Lung (tissue), 12 donors: ENCODE data around the gene ATP7B. TPM values are rescaled to one million over a fixed set of nuclear protein-coding genes. Genes with fewer than 3 reads are reported as not detected.

Source experiments
- ATAC-seq: fragments of 200-7000 bp; cut with Tn5 transposase; one replicate; pipeline ENCODE4 v1.9.1; 2020; ENCODE audit warnings: moderate number of reproducible peaks; ENCODE audit not compliant: insufficient read depth, low FRiP score
- DNase-seq, 3 donors: peaks; one replicate each; pipeline ENCODE4 v3.0.0-alpha.2; 2013 to 2017
- H3K27ac ChIP-seq, 2 donors: one replicate each; pipeline ENCODE4 v1.5.1; 2013; ENCODE audit warnings: mild to moderate bottlenecking in 2 of 2, moderate library complexity in 2 of 2, control low read depth in 1 of 2, inconsistent platforms in 1 of 2, low read depth in 1 of 2, low read length in 1 of 2
- H3K27me3 ChIP-seq, 3 donors: one replicate each; pipeline ENCODE4 v1.5.1; 2013; ENCODE audit warnings: low read length in 2 of 3; ENCODE audit not compliant: control insufficient read depth in 3 of 3, insufficient read depth in 3 of 3
- H3K36me3 ChIP-seq, 4 donors: one replicate each; pipeline ENCODE4 v1.5.1; 2013; ENCODE audit warnings: low read length in 4 of 4, mild to moderate bottlenecking in 1 of 4, moderate library complexity in 1 of 4; ENCODE audit not compliant: control insufficient read depth in 4 of 4, insufficient read depth in 4 of 4
- H3K4me1 ChIP-seq, 5 donors: one replicate each; pipeline ENCODE4 v1.5.1; 2013; ENCODE audit warnings: low read length in 5 of 5, mild to moderate bottlenecking in 2 of 5, moderate library complexity in 1 of 5; ENCODE audit not compliant: control insufficient read depth in 5 of 5, insufficient read depth in 5 of 5
- H3K4me3 ChIP-seq: one replicate; pipeline ENCODE4 v1.5.1; 2013; ENCODE audit warnings: mild to moderate bottlenecking, control low read depth, moderate library complexity
- H3K9ac ChIP-seq, 2 donors: one replicate each; pipeline ENCODE4 v1.5.1; 2013; ENCODE audit warnings: low read length in 2 of 2, control low read depth in 1 of 2; ENCODE audit not compliant: insufficient read depth in 1 of 2
- H3K9me3 ChIP-seq, 4 donors: one replicate each; pipeline ENCODE4 v1.5.1; 2013; ENCODE audit warnings: low read length in 3 of 4, mild to moderate bottlenecking in 1 of 4, moderate library complexity in 1 of 4; ENCODE audit not compliant: control insufficient read depth in 4 of 4, insufficient read depth in 3 of 4
- WGBS, 2 donors: extraction: QIAGEN DNeasy Blood & Tissue Kit; methylation state at CpG; one replicate each; pipeline ENCODE4 v1.1.7; 2013; 5-methylcytosine and 5-hydroxymethylcytosine counted together
- polyA plus RNA-seq, 2 donors: library from polyadenylated mRNA; stranded (reverse); fragments of 200-250 nt; gene quantifications; one replicate each; pipeline ENCODE4 v1.2.1, GENCODE V29; 2013
- total RNA-seq, 2 donors: library from RNA; depleted of rRNA in 1 of 2; stranded (reverse); fragments of >200 nt in 1 of 2; gene quantifications; one replicate each; pipeline ENCODE4 v1.2.1, GENCODE V29; 2014 to 2021
- TF ChIP-seq, protein P1 (sequence below): IDR thresholded peaks from 2 replicates; pipeline ENCODE4 v1.5.1; 2012; ENCODE audit warnings: mild to moderate bottlenecking; ENCODE audit errors: control extremely low read depth, extremely low read depth
- donor health status: control.
- donor health status: control.
- donor health status: Bipolar disorder and iron deficiency.
- donor health status: healthy.
- donor health status: DM: yes; HTN: yes; CAD: no.

The ATP7B gene
- total and polyA plus RNA-seq, 4 donors: 1.4 to 10.2 (median 4.4) TPM

DNA sequence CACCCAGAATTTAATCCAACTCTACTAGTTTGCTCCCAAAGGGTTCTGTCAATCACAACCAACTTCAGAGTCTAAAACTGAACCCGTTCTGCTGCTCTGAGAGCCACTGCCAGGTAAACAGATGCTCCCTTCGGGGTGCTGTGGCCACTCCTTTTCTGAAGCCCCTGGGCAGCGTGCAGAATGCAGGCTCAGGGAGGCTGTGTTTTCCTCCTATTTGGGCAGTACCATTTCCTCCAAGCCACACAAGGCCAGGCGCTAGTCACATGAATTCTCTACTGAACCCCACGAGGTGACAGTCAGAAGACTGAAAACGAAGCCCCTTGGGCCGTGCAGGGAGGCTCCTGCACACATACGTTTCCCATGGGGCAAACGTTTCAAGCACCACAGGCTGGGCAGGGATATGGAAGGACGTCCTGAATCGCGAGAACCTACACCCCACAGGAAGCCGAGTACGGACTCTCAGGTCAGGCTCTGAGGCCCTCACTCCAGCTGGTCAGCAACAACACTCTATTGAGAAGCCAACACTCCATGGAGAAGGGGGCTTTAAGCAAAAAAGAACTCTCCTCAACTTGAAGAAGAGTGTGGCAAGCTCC is 77.7 kb downstream of the ATP7B start:
- TF ChIP-seq, protein P1, sequence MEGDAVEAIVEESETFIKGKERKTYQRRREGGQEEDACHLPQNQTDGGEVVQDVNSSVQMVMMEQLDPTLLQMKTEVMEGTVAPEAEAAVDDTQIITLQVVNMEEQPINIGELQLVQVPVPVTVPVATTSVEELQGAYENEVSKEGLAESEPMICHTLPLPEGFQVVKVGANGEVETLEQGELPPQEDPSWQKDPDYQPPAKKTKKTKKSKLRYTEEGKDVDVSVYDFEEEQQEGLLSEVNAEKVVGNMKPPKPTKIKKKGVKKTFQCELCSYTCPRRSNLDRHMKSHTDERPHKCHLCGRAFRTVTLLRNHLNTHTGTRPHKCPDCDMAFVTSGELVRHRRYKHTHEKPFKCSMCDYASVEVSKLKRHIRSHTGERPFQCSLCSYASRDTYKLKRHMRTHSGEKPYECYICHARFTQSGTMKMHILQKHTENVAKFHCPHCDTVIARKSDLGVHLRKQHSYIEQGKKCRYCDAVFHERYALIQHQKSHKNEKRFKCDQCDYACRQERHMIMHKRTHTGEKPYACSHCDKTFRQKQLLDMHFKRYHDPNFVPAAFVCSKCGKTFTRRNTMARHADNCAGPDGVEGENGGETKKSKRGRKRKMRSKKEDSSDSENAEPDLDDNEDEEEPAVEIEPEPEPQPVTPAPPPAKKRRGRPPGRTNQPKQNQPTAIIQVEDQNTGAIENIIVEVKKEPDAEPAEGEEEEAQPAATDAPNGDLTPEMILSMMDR: no peak
- H3K9ac ChIP-seq: no peak overlapping the region
- H3K9me3 ChIP-seq: no peaks in the 10 kb centered on the region
- no peaks in the 10 kb centered on the region for H3K27me3 ChIP-seq
- ATAC-seq: no peak
- H3K4me3 ChIP-seq: no peak overlapping the region
- WGBS, 2 donors: 87 to 91% methylated on average over 14 of the region's 14 CpGs
- DNase-seq: no peak
- H3K4me1 ChIP-seq: no peaks in the 10 kb centered on the region
- peaks cover 0 to 8% (median 2%) of the 10 kb centered on the region in 4 donors for H3K36me3 ChIP-seq
- no peak overlapping the region for H3K27ac ChIP-seq

DNA sequence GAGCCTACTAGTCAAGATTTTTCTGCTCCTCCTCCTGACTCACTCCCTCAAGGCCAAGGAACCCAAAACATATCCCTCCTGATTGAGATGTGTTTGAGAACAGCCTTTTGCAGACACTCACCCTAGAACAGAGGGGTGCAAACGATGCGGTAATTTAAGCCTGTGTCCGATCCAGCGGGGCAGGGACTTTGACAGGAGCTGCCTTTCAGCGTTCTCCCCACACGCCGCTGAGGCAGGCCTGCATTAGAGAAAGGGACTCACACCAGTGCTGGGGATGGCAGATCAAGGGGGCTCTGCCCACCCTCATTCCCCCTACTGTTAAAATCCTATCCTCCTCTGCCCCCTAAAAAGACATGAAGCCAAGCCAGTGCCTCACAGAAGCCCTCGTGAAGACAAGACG is 79.0 kb downstream of the ATP7B start:
- Histone ChIP-seq H3K36me3 (peaks cover 0 to 7% (median 2%) of the 10 kb centered on the region in 4 donors), H3K9me3 (no peaks in the 10 kb centered on the region), H3K27me3 (no peaks in the 10 kb centered on the region), H3K27ac (no peak overlapping the region), H3K4me3 (no peak overlapping the region), H3K4me1 (no peaks in the 10 kb centered on the region), H3K9ac (no peak overlapping the region)
- TF ChIP-seq, protein P1: no peak
- 94 to 98% methylated on average over 9 of the region's 9 CpGs for WGBS, 2 donors
- DNase-seq (no peak), ATAC-seq (no peak)

DNA sequence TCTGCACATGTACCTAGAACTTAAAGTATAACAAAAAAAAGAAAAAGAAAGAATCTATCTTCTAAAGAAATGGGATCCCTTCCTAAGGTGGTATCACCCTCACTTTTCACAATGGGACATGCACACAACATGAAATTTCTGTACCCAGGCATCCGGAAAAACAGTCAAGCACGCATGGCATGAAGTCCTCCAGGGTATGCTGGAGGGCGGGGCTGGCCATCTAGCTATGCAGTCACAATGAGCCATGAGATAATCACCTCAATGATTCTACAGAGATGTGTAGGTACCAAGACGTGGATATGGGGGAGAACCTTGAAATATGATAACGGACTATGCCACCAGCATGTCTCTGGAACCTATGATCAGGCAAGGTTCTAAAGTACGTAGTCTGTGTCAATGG is 79.6 kb downstream of the ATP7B start:
- H3K27me3 ChIP-seq: no peaks in the 10 kb centered on the region
- no peaks in the 10 kb centered on the region for H3K4me1 ChIP-seq
- 91 to 96% methylated on average over 6 of the region's 6 CpGs for WGBS, 2 donors
- H3K9ac ChIP-seq: no peak overlapping the region
- no peak for DNase-seq
- TF ChIP-seq, protein P1: no peak
- H3K27ac ChIP-seq: no peak overlapping the region
- ATAC-seq: no peak
- H3K9me3 ChIP-seq: no peaks in the 10 kb centered on the region
- no peak overlapping the region for H3K4me3 ChIP-seq
- peaks cover 0 to 5% (median 2%) of the 10 kb centered on the region in 4 donors for H3K36me3 ChIP-seq

DNA sequence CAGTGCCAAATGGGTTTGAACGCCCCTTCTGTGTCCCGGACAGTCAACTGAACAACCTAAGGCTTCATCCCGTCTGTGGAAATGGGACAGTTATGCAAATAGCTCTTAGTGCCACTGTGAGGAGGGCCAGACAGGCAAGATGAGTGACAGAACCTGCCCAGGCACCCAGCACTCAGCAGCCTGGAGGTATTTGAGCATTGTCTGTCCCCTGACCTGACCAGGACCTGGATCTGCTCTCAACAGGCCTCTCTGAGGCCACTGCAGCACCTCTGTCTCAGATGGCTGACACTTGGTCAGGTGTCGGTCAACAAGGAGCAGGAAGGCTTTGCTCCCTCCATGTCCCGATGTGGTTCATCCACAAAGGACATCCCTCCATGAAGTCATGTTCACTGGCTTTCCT is 81.6 kb downstream of the ATP7B start:
- Histone ChIP-seq H3K9ac (no peak overlapping the region), H3K4me1 (no peaks in the 10 kb centered on the region), H3K27me3 (no peaks in the 10 kb centered on the region), H3K4me3 (no peak overlapping the region), H3K27ac (no peak overlapping the region), H3K36me3 (peaks cover 2 to 7% (median 4%) of the 10 kb centered on the region in 4 donors), H3K9me3 (no peaks in the 10 kb centered on the region)
- WGBS, 2 donors: 93 to 94% methylated on average over 5 of the region's 5 CpGs
- no peak for ATAC-seq
- TF ChIP-seq, protein P1: no peak
- peak in 1 of 3 donors; percentile 10 for DNase-seq
